ENCODE measurements around the gene TAMALIN.
A peak's percentile ranks its signal among the peaks of the same experiment; 100 is the strongest.

Gene TAMALIN

GRCh38 chr12:52052468-52053186, 45.9 kb downstream of the TAMALIN start:
- Histone ChIP-seq H3K36me3 (ENCODE audit: low read length) (no peaks in the 10 kb centered on the region), H3K27ac (ENCODE audit: low read depth, low read length) (no peak overlapping the region), H3K4me3 (ENCODE audit: insufficient read depth, low read length, poor library complexity, severe bottlenecking) (peak overlapping the region; percentile 54), H3K79me2 (ENCODE audit: insufficient read depth, low read length) (no peaks in the 10 kb centered on the region), H3K9ac (ENCODE audit: low read length) (peak overlapping the region; percentile 64), H3K9me3 (ENCODE audit: insufficient read depth, low read length) (no peaks in the 10 kb centered on the region), H3K4me2 (ENCODE audit: low read depth, low read length, poor library complexity, severe bottlenecking) (peak overlapping the region; percentile 56), H3F3A (ENCODE audit: insufficient read depth) (no peaks in the 10 kb centered on the region), H4K20me1 (ENCODE audit: low read depth, low read length) (no peaks in the 10 kb centered on the region), H2AFZ (ENCODE audit: low read depth, low read length, severe bottlenecking) (no peak overlapping the region), H3K9me2 (replicated peaks; ENCODE audit: insufficient read depth, low read length) (no peaks in the 10 kb centered on the region), H3K27me3 (ENCODE audit: low read length) (no peaks in the 10 kb centered on the region)
- TF ChIP-seq CTCF (IDR thresholded peaks at IDR 0.05; ENCODE audit: insufficient read depth, low read length, poor library complexity, severe bottlenecking) (no peak), EZH2phosphoT487 (conservative IDR thresholded peaks at IDR 0.05; ENCODE audit: low read length) (no peak)

GRCh38 chr12:52053536-52054209, 46.9 kb downstream of the TAMALIN start:
- no peaks in the 10 kb centered on the region for H4K20me1 ChIP-seq (ENCODE audit: low read depth, low read length)
- no peaks in the 10 kb centered on the region for H3K27me3 ChIP-seq (ENCODE audit: low read length)
- H3K9me3 ChIP-seq (ENCODE audit: insufficient read depth, low read length): no peaks in the 10 kb centered on the region
- H3K36me3 ChIP-seq (ENCODE audit: low read length): no peaks in the 10 kb centered on the region
- TF ChIP-seq EZH2phosphoT487 (conservative IDR thresholded peaks at IDR 0.05; ENCODE audit: low read length): no peak
- no peak for TF ChIP-seq CTCF (IDR thresholded peaks at IDR 0.05; ENCODE audit: insufficient read depth, low read length, poor library complexity, severe bottlenecking)
- no peak overlapping the region for H3K4me2 ChIP-seq (ENCODE audit: low read depth, low read length, poor library complexity, severe bottlenecking)
- no peak overlapping the region for H2AFZ ChIP-seq (ENCODE audit: low read depth, low read length, severe bottlenecking)
- no peaks in the 10 kb centered on the region for H3K79me2 ChIP-seq (ENCODE audit: insufficient read depth, low read length)
- no peaks in the 10 kb centered on the region for H3K9me2 ChIP-seq (replicated peaks; ENCODE audit: insufficient read depth, low read length)
- H3K4me3 ChIP-seq (ENCODE audit: insufficient read depth, low read length, poor library complexity, severe bottlenecking): no peak overlapping the region
- H3K27ac ChIP-seq (ENCODE audit: low read depth, low read length): no peak overlapping the region
- no peaks in the 10 kb centered on the region for H3F3A ChIP-seq (ENCODE audit: insufficient read depth)
- no peak overlapping the region for H3K9ac ChIP-seq (ENCODE audit: low read length)

GRCh38 chr12:52054231-52054832, 47.6 kb downstream of the TAMALIN start:
- no peak overlapping the region for H3K27ac ChIP-seq (ENCODE audit: low read depth, low read length)
- H3K9me2 ChIP-seq (replicated peaks; ENCODE audit: insufficient read depth, low read length): no peaks in the 10 kb centered on the region
- no peak overlapping the region for H3K9ac ChIP-seq (ENCODE audit: low read length)
- H3K27me3 ChIP-seq (ENCODE audit: low read length): no peaks in the 10 kb centered on the region
- H3K9me3 ChIP-seq (ENCODE audit: insufficient read depth, low read length): no peaks in the 10 kb centered on the region
- no peak overlapping the region for H3K4me2 ChIP-seq (ENCODE audit: low read depth, low read length, poor library complexity, severe bottlenecking)
- H3K36me3 ChIP-seq (ENCODE audit: low read length): no peaks in the 10 kb centered on the region
- no peak overlapping the region for H2AFZ ChIP-seq (ENCODE audit: low read depth, low read length, severe bottlenecking)
- no peaks in the 10 kb centered on the region for H4K20me1 ChIP-seq (ENCODE audit: low read depth, low read length)
- H3K4me3 ChIP-seq (ENCODE audit: insufficient read depth, low read length, poor library complexity, severe bottlenecking): no peak overlapping the region
- no peaks in the 10 kb centered on the region for H3F3A ChIP-seq (ENCODE audit: insufficient read depth)
- TF ChIP-seq EZH2phosphoT487 (conservative IDR thresholded peaks at IDR 0.05; ENCODE audit: low read length) (no peak), CTCF (IDR thresholded peaks at IDR 0.05; ENCODE audit: insufficient read depth, low read length, poor library complexity, severe bottlenecking) (no peak)
- H3K79me2 ChIP-seq (ENCODE audit: insufficient read depth, low read length): no peaks in the 10 kb centered on the region
